Endodermal cell (in vitro differentiated cells): ENCODE results near the gene GATB. TPM values are rescaled to one million over a fixed set of nuclear protein-coding genes. Genes with fewer than 3 reads are reported as not detected.

ENCODE experiments used
- DNase-seq: peaks from one replicate; pipeline ENCODE4 v3.0.0-alpha.2; 2017
- H3K27ac ChIP-seq: 2 replicates; pipeline ENCODE4 v1.5.1; 2013; ENCODE audit warnings: mild to moderate bottlenecking, low read depth, low read length, moderate library complexity
- H3K27me3 ChIP-seq: 2 replicates; pipeline ENCODE4 v1.6.1; 2013; ENCODE audit warnings: mild to moderate bottlenecking, low read length, moderate library complexity; ENCODE audit not compliant: insufficient read depth, control insufficient read depth, poor library complexity, severe bottlenecking
- H3K36me3 ChIP-seq: 2 replicates; pipeline ENCODE4 v1.7.0; 2013; ENCODE audit warnings: mild to moderate bottlenecking, low read length, moderate library complexity; ENCODE audit not compliant: control insufficient read depth, insufficient read depth
- H3K4me1 ChIP-seq: one replicate; pipeline ENCODE4 v1.7.0; 2013; ENCODE audit warnings: low read length; ENCODE audit not compliant: control insufficient read depth, insufficient read depth
- H3K4me3 ChIP-seq: 2 replicates; pipeline ENCODE4 v1.5.1; 2013; ENCODE audit warnings: mild to moderate bottlenecking, low read length, moderate library complexity
- H3K9ac ChIP-seq: 2 replicates; pipeline ENCODE4 v1.6.1; 2013; ENCODE audit warnings: mild to moderate bottlenecking, low read length, moderate library complexity; ENCODE audit not compliant: poor library complexity, severe bottlenecking; ENCODE audit errors: extremely low read depth
- H3K9me3 ChIP-seq: 2 replicates; pipeline ENCODE4 v1.6.1; 2013; ENCODE audit warnings: mild to moderate bottlenecking, low read length, moderate library complexity; ENCODE audit not compliant: control insufficient read depth
- H3K27ac Mint-ChIP-seq: 2 replicates; pipeline ENCODE4 v1.8.0; 2020; ENCODE audit warnings: mixed read lengths
- H3K27me3 Mint-ChIP-seq: 2 replicates; pipeline ENCODE4 v1.8.0; 2021; ENCODE audit warnings: mild to moderate bottlenecking, mixed read lengths; ENCODE audit not compliant: insufficient read depth
- H3K36me3 Mint-ChIP-seq: 2 replicates; pipeline ENCODE4 v1.8.0; 2020; ENCODE audit warnings: low read depth, mixed read lengths
- H3K4me1 Mint-ChIP-seq: 2 replicates; pipeline ENCODE4 v1.8.0; 2020; ENCODE audit warnings: mixed read lengths
- H3K4me3 Mint-ChIP-seq: 2 replicates; pipeline ENCODE4 v1.8.0; 2020; ENCODE audit warnings: mild to moderate bottlenecking, moderate library complexity, mixed read lengths
- H3K9me3 Mint-ChIP-seq: 2 replicates; pipeline ENCODE4 v1.8.0; 2020; ENCODE audit warnings: mild to moderate bottlenecking, mixed read lengths
- WGBS, 2 experiments: methylation state at CpG; one replicate each; pipeline versions ENCODE4 v1.1.5 to v1.1.7; 2013; ENCODE audit warnings: missing lambda C conversion rate in 2 of 2, mixed read lengths in 1 of 2; ENCODE audit not compliant: insufficient coverage in 1 of 2, insufficient read length in 1 of 2; 5-methylcytosine and 5-hydroxymethylcytosine counted together
- total RNA-seq, 2 donors: library from RNA; stranded (reverse); fragmentation: NEBNext Ultra II Directional in 1 of 2; extraction: Animal tissue kit (Norgen Biotek cat#: 25700) in 1 of 2; gene quantifications; 2 replicates in 1 of 2; 3 replicates in 1 of 2; pipeline ENCODE4 v1.2.1, GENCODE V29; 2021
- TF ChIP-seq, protein P1 (sequence below): fragments of 200-600 bp; sonication (generic); conservative IDR thresholded peaks from 2 replicates; pipeline ENCODE4 v1.5.0; 2021; ENCODE audit warnings: antibody characterized with exemption, mild to moderate bottlenecking

The GATB gene
- total RNA-seq, 2 donors from 2014 or later: 18.3 to 20.5 TPM

DNA sequence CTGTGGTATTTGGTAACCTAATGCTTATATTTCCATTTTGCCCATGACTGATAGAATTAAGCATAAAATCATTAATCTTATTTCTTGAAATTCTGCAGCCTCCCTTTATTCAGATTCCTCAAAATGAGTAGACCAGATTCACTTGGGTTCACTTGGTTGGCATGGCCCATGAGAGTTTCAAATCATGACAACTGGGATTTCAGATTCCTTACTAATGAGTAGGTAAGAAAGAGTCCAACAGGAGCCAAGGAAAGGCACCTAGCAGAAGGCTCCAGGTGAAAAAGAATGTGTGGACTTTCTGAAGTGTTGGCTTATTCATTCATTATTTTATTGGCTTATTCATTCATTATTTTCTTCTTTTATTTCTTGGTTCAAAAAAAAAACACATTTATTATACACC lies 27.2 kb upstream of the GATB start:
- Mint-ChIP-seq H3K4me3 (no peak overlapping the region), H3K27me3 (no peaks in the 10 kb centered on the region), H3K27ac (no peak overlapping the region), H3K9me3 (no peaks in the 10 kb centered on the region), H3K4me1 (peaks cover 7% of the 10 kb centered on the region), H3K36me3 (no peaks in the 10 kb centered on the region)
- Histone ChIP-seq H3K27ac (no peak overlapping the region), H3K36me3 (no peaks in the 10 kb centered on the region), H3K9me3 (no peaks in the 10 kb centered on the region), H3K9ac (no peak overlapping the region), H3K4me3 (no peak overlapping the region), H3K4me1 (no peaks in the 10 kb centered on the region), H3K27me3 (no peaks in the 10 kb centered on the region)
- TF ChIP-seq, protein P1, sequence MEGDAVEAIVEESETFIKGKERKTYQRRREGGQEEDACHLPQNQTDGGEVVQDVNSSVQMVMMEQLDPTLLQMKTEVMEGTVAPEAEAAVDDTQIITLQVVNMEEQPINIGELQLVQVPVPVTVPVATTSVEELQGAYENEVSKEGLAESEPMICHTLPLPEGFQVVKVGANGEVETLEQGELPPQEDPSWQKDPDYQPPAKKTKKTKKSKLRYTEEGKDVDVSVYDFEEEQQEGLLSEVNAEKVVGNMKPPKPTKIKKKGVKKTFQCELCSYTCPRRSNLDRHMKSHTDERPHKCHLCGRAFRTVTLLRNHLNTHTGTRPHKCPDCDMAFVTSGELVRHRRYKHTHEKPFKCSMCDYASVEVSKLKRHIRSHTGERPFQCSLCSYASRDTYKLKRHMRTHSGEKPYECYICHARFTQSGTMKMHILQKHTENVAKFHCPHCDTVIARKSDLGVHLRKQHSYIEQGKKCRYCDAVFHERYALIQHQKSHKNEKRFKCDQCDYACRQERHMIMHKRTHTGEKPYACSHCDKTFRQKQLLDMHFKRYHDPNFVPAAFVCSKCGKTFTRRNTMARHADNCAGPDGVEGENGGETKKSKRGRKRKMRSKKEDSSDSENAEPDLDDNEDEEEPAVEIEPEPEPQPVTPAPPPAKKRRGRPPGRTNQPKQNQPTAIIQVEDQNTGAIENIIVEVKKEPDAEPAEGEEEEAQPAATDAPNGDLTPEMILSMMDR: no peak
- DNase-seq: no peak

DNA sequence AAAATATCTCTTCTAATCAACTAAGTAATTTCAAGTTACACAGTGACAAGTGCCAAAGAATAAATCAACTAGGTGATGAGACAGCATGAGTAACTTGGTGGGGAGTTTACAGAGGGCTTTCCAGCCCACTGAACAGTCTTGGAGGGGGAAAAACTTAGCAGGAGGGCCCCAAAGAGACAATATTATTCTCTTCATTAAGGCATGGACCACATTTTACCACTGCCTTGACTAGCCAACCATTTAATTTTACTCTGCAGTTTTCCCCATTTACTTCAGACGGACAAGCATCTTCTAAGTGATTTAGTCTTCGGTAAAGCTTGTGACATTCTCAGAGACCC lies 25.3 kb upstream of the GATB start:
- 60 to 98% methylated on average over 1 to 2 of the region's 2 CpGs for WGBS, 2 experiments
- H3K9ac ChIP-seq: no peak overlapping the region
- H3K4me1 ChIP-seq: no peaks in the 10 kb centered on the region
- no peaks in the 10 kb centered on the region for H3K36me3 ChIP-seq
- no peak overlapping the region for H3K4me3 ChIP-seq
- Mint-ChIP-seq H3K27ac (no peak overlapping the region), H3K4me3 (no peak overlapping the region), H3K4me1 (peaks cover 9% of the 10 kb centered on the region), H3K36me3 (no peaks in the 10 kb centered on the region), H3K27me3 (no peaks in the 10 kb centered on the region), H3K9me3 (no peaks in the 10 kb centered on the region)
- no peaks in the 10 kb centered on the region for H3K27me3 ChIP-seq
- no peaks in the 10 kb centered on the region for H3K9me3 ChIP-seq
- H3K27ac ChIP-seq: no peak overlapping the region
- DNase-seq: no peak
- TF ChIP-seq, protein P1: no peak

DNA sequence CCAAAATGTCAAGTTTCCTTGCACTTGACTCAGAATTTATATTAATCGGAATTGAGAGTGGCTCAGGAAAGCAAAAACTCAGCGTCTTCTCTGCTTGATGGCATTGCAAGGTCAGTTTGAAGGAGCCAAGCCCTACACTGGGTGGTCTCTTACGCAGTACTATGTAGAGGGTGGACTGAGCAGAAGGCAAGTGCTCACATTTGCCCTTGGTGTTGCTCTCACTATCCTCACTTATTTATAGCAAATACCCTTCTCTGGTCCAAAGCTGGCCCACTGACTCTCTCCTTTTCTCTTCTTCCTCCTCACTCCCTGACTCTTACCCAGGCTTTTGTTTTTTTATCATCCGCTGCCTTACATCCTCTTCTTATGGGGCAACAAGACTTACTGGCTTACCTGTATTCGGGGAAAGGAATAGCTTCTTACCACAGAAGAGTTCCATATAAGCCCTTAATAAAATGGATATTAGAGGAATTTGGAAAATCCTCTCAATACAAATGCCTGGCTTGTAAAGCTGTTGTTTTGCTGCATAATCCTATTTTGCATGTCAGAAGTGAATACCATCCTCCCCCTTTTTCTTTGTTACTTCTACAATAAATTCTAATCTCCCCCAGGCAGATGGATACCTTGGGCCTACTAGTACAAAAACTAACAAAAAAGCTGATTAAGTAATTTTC lies 24.8 kb upstream of the GATB start:
- H3K9me3 Mint-ChIP-seq: no peaks in the 10 kb centered on the region
- WGBS, 2 experiments: 88 to 93% methylated on average over 2 to 5 of the region's 5 CpGs

More for the DNA sequence above, 24.8 kb upstream of the GATB start:
- H3K4me1 ChIP-seq: no peaks in the 10 kb centered on the region
- H3K27ac ChIP-seq: no peak overlapping the region
- no peak overlapping the region for H3K9ac ChIP-seq
- Mint-ChIP-seq H3K27me3 (no peaks in the 10 kb centered on the region), H3K27ac (no peak overlapping the region), H3K4me1 (peaks cover 13% of the 10 kb centered on the region), H3K36me3 (no peaks in the 10 kb centered on the region), H3K4me3 (no peak overlapping the region)
- H3K27me3 ChIP-seq: no peaks in the 10 kb centered on the region
- H3K9me3 ChIP-seq: no peaks in the 10 kb centered on the region
- no peak overlapping the region for H3K4me3 ChIP-seq
- H3K36me3 ChIP-seq: no peaks in the 10 kb centered on the region
- no peak for DNase-seq
- TF ChIP-seq, protein P1: no peak
